ENCODE data around the gene ITPR2.

- TF ChIP-seq, protein P1, sequence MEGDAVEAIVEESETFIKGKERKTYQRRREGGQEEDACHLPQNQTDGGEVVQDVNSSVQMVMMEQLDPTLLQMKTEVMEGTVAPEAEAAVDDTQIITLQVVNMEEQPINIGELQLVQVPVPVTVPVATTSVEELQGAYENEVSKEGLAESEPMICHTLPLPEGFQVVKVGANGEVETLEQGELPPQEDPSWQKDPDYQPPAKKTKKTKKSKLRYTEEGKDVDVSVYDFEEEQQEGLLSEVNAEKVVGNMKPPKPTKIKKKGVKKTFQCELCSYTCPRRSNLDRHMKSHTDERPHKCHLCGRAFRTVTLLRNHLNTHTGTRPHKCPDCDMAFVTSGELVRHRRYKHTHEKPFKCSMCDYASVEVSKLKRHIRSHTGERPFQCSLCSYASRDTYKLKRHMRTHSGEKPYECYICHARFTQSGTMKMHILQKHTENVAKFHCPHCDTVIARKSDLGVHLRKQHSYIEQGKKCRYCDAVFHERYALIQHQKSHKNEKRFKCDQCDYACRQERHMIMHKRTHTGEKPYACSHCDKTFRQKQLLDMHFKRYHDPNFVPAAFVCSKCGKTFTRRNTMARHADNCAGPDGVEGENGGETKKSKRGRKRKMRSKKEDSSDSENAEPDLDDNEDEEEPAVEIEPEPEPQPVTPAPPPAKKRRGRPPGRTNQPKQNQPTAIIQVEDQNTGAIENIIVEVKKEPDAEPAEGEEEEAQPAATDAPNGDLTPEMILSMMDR (IDR thresholded peaks at IDR 0.05; ENCODE audit: insufficient read depth, low read length), result no peak
- TF ChIP-seq POLR2AphosphoS5 (IDR thresholded peaks at IDR 0.05; ENCODE audit: low read depth) (no peak), GABPA (IDR thresholded peaks at IDR 0.05; ENCODE audit: low read depth) (no peak), SPI1 (IDR thresholded peaks at IDR 0.05; ENCODE audit: borderline replicate concordance, low read depth) (peak; percentile 44; the same call in 1 of the 2 replicates)
- TF ChIP-seq, protein P2, sequence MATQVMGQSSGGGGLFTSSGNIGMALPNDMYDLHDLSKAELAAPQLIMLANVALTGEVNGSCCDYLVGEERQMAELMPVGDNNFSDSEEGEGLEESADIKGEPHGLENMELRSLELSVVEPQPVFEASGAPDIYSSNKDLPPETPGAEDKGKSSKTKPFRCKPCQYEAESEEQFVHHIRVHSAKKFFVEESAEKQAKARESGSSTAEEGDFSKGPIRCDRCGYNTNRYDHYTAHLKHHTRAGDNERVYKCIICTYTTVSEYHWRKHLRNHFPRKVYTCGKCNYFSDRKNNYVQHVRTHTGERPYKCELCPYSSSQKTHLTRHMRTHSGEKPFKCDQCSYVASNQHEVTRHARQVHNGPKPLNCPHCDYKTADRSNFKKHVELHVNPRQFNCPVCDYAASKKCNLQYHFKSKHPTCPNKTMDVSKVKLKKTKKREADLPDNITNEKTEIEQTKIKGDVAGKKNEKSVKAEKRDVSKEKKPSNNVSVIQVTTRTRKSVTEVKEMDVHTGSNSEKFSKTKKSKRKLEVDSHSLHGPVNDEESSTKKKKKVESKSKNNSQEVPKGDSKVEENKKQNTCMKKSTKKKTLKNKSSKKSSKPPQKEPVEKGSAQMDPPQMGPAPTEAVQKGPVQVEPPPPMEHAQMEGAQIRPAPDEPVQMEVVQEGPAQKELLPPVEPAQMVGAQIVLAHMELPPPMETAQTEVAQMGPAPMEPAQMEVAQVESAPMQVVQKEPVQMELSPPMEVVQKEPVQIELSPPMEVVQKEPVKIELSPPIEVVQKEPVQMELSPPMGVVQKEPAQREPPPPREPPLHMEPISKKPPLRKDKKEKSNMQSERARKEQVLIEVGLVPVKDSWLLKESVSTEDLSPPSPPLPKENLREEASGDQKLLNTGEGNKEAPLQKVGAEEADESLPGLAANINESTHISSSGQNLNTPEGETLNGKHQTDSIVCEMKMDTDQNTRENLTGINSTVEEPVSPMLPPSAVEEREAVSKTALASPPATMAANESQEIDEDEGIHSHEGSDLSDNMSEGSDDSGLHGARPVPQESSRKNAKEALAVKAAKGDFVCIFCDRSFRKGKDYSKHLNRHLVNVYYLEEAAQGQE (IDR thresholded peaks at IDR 0.05; ENCODE audit: insufficient replicate concordance, low read depth), result peak; percentile 21
These were observed 34.1 kb upstream of the ITPR2 start for GRCh38 chr12:26867080-26867479.

Data from HL-60 (cell line).